A549 (cell line): Measurements from ENCODE around the gene IPO9.

Experiments used
- CHD4 ChIP-seq: fragments of 200-600 bp; sonication (generic); IDR thresholded peaks from 2 replicates; pipeline ENCODE4 v1.6.1; 2016; ENCODE audit warnings: antibody characterized with exemption, mild to moderate bottlenecking, borderline replicate concordance
- EP300 ChIP-seq, 2 experiments: fragments of >200 bp; sonication (Bioruptor Twin); formaldehyde crosslinking; IDR thresholded peaks; 2 replicates in 1 of 2; 3 replicates in 1 of 2; pipeline ENCODE4 v1.6.1; 2016 to 2017
- FOXS1 ChIP-seq: fragments of 250-450 bp; sonication (Bioruptor Pico); IDR thresholded peaks from 2 replicates; pipeline ENCODE4 v1.5.0; 2020; ENCODE audit warnings: mild to moderate bottlenecking, moderate library complexity
- HDAC2 ChIP-seq: fragments of 200-600 bp; sonication (generic); IDR thresholded peaks from 2 replicates; pipeline ENCODE4 v1.6.1; 2016
- PHF8 ChIP-seq: fragments of 200-600 bp; sonication (generic); IDR thresholded peaks from 2 replicates; pipeline ENCODE4 v1.6.1; 2016; ENCODE audit warnings: low read depth, mild to moderate bottlenecking, antibody characterized with exemption, moderate library complexity, borderline replicate concordance
- POLR2A ChIP-seq: IDR thresholded peaks from 2 replicates; pipeline ENCODE4 v1.6.1; 2012; ENCODE audit warnings: mild to moderate bottlenecking, low read length
- RARB ChIP-seq: fragments of 250-450 bp; sonication (Bioruptor Pico); IDR thresholded peaks from 2 replicates; pipeline ENCODE4 v1.8.0; 2021; ENCODE audit warnings: mild to moderate bottlenecking, moderate library complexity
- RCOR1 ChIP-seq: fragments of 150-350 bp; IDR thresholded peaks from 2 replicates; pipeline ENCODE4 v1.6.1; 2014; ENCODE audit warnings: antibody characterized with exemption, low read length, low read depth
- ZC3H11A ChIP-seq: fragments of 450-650 bp; IDR thresholded peaks from 2 replicates; pipeline ENCODE4 v1.6.1; 2014; ENCODE audit warnings: antibody characterized with exemption, mild to moderate bottlenecking
- ZFP36 ChIP-seq: fragments of 450-650 bp; IDR thresholded peaks from 2 replicates; pipeline ENCODE4 v1.6.1; 2014; ENCODE audit warnings: borderline replicate concordance; ENCODE audit not compliant: partially characterized antibody
- TF ChIP-seq, protein P1 (sequence below): fragments of >200 bp; sonication (Bioruptor Twin); formaldehyde crosslinking; IDR thresholded peaks from 3 replicates; pipeline ENCODE4 v1.5.1; 2016
- TF ChIP-seq, protein P2 (sequence below): fragments of 200-600 bp; sonication (generic); IDR thresholded peaks from 2 replicates; pipeline ENCODE4 v1.6.1; 2016; ENCODE audit warnings: antibody characterized with exemption, mild to moderate bottlenecking, moderate library complexity

DNA sequence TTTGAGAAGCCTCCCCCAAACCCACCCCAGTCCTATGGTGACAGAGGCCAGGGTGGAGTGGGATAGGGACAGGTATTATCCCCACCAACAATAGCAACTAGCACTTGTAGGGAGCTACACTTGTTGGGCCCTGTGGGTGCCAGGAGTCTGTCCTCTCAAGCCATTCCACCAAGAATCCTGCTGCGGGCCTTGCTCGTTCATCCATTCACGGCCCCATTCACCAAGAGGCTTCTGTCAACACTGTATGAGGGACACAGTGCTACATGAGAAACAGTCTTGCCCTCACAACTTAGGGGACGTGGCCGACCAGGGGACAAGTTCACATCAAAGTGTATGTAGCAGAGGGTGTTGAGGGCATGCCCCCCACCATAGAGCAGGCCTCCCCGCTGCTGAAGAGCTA lies 78.7 kb downstream of the IPO9 start:
- TF ChIP-seq PHF8 (no peak), POLR2A (no peak), FOXS1 (CRISPR knock-in tag) (no peak), ZC3H11A (no peak), HDAC2 (no peak), EP300 (IDR thresholded peaks at IDR 0.05) (no peak), RCOR1 (no peak), RARB (CRISPR knock-in tag) (no peak), CHD4 (no peak), ZFP36 (no peak)
- TF ChIP-seq, protein P1, sequence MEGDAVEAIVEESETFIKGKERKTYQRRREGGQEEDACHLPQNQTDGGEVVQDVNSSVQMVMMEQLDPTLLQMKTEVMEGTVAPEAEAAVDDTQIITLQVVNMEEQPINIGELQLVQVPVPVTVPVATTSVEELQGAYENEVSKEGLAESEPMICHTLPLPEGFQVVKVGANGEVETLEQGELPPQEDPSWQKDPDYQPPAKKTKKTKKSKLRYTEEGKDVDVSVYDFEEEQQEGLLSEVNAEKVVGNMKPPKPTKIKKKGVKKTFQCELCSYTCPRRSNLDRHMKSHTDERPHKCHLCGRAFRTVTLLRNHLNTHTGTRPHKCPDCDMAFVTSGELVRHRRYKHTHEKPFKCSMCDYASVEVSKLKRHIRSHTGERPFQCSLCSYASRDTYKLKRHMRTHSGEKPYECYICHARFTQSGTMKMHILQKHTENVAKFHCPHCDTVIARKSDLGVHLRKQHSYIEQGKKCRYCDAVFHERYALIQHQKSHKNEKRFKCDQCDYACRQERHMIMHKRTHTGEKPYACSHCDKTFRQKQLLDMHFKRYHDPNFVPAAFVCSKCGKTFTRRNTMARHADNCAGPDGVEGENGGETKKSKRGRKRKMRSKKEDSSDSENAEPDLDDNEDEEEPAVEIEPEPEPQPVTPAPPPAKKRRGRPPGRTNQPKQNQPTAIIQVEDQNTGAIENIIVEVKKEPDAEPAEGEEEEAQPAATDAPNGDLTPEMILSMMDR, result no peak
- TF ChIP-seq, protein P2, sequence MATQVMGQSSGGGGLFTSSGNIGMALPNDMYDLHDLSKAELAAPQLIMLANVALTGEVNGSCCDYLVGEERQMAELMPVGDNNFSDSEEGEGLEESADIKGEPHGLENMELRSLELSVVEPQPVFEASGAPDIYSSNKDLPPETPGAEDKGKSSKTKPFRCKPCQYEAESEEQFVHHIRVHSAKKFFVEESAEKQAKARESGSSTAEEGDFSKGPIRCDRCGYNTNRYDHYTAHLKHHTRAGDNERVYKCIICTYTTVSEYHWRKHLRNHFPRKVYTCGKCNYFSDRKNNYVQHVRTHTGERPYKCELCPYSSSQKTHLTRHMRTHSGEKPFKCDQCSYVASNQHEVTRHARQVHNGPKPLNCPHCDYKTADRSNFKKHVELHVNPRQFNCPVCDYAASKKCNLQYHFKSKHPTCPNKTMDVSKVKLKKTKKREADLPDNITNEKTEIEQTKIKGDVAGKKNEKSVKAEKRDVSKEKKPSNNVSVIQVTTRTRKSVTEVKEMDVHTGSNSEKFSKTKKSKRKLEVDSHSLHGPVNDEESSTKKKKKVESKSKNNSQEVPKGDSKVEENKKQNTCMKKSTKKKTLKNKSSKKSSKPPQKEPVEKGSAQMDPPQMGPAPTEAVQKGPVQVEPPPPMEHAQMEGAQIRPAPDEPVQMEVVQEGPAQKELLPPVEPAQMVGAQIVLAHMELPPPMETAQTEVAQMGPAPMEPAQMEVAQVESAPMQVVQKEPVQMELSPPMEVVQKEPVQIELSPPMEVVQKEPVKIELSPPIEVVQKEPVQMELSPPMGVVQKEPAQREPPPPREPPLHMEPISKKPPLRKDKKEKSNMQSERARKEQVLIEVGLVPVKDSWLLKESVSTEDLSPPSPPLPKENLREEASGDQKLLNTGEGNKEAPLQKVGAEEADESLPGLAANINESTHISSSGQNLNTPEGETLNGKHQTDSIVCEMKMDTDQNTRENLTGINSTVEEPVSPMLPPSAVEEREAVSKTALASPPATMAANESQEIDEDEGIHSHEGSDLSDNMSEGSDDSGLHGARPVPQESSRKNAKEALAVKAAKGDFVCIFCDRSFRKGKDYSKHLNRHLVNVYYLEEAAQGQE, result no peak
